GM19468 (cell line): ENCODE measurements around the gene NEIL1.
"Not testable (repeated sequence)": the region's sequence is repeated elsewhere in the genome, so short reads cannot be mapped to it uniquely, and the experiment has no call there.

Experiments
- ATAC-seq: cut with Tn5 transposase; IDR thresholded peaks from one replicate; pipeline ENCODE4 v1.9.1; 2021; ENCODE audit warnings: mild to moderate bottlenecking, moderate library complexity, moderate number of reproducible peaks; ENCODE audit not compliant: unreplicated experiment; ENCODE audit errors: extremely low read depth

NEIL1 gene

DNA sequence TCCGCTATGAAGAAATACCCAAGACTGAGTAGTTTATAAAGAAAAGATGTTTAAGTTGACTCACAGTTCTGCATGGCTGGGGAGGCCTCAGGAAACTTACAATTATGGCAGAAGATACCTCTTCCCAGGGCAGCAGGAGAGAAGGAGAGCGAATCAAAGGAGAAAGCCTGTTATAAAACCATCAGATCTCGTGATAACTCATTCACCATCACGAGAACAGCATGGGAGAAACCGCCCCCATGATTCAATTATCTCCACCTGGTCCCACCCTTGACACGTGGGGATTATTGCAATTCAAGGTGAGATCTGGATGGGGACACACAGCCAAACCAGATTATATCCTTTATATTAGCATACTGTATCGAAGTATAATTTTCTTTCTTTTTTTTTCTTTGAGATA, 14.7 kb upstream of the NEIL1 start:
- not testable (repeated sequence) for ATAC-seq

DNA sequence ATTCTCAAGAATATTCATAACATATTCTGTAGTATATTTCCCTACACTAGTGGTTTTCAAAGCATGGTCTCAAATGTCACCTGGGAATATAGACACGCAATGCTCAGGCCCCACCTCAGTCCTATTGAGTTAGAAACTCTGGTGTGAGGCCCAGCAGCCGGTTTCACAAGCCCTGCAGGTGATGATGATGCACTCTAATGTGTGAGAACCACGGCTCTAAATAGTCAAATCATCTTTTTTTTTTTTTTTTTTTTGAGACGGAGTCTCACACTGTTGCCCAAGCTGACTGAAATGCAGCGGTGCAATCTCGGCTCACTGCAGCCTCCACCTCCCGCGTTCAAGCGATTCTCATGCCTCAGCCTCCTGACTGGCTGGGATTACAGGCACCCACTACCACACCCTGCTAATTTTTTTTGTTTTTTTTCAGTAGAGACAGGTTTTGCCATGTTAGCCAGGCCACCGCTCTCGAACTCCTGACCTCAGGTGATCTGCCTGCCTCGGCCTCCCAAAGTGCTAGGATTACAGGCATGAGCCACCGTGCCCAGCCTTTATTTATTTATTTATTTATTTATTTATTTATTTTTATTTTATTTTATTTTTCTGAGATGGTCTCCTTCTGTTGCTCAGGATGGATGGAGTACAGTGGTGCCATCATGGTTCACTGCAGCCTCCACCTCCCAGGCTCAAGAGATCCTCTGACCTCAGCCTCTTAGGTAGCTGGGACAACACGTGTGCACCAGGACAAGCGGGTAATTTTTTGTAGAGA, 13.0 kb upstream of the NEIL1 start:
- ATAC-seq: not testable (repeated sequence)

DNA sequence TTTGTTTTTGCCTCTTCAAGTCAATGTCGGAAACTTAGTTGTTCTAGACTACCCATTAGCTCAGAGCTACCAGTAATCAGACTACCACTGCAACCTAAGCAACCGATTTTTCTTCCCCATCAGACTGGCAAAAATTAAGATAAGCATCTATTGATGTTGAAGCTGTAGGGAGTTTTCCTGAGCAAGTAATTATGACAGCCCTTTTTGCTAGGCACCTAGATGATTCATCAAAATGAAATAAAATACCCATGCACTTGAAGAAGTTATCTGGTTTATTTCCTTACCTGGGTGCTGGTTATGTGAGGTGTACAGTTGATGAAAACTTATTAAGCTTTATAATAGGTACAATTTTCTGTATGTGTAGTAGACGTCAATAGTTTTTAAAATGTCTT, 11.5 kb upstream of the NEIL1 start:
- ATAC-seq: no peak

DNA sequence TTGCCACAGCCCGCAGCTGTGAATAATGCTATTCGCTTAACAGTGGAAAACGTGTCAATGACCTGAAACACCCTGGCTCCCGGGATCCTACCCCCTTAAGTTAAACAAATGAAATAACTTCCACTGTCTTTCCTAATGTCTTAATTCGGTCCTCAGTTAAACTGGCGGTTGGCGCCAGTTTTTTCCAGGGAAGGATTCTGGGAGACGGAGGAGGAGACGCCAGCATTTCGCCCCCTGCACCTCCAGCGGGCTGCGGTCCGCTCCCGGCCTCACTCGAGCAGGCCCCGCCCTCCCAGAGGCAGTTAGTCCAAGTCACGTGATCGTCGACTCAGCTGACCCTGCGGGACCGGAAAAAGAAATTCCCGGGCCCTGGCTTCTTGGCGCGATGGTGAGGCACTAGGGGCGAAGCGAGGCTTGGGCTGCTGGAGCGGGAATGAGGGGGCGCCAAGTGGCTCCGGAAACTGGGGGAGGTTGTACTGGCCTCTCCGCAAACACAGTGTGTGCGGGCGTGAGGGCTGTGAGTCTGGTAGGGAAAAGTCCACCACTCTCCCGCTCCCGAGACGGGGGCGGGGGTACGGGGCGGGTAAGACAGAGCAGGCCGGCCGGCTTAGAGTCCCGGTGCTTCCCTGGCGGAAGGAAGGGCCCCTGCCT, 11.0 kb upstream of the NEIL1 start, which contains the start of gene COMMD4:
Gene COMMD4, plus strand, starts transcription at position 359 of the 651 bp plus-strand sequence. Its CDS starts 27 bp downstream, at position 386.
- ATAC-seq: no peak

DNA sequence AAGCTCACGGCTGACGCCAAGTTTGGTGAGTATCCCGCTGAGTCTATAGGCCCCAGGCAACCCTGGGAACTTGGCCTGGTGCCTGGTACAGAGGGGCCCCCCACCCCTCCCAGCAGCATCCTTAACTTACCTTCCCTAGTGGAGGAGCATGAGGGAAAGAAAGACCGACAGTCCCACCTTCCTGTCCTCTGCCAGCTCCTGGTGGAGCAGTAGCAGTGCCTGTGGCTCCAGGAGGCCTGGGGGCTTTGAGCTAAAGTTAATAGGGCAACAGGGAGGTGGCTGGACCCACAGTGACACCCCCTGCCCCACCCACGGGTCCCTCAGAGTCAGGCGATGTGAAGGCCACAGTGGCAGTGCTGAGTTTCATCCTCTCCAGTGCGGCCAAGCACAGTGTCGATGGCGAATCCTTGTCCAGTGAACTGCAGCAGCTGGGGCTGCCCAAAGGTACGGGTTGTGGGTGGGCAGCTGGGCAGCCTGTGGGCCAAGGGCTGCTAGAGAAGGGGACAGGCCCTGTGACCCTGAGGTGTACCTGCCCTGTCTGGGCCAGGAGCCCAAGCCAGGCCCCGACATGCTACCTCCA, 8.1 kb upstream of the NEIL1 start:
- ATAC-seq: no peak

DNA sequence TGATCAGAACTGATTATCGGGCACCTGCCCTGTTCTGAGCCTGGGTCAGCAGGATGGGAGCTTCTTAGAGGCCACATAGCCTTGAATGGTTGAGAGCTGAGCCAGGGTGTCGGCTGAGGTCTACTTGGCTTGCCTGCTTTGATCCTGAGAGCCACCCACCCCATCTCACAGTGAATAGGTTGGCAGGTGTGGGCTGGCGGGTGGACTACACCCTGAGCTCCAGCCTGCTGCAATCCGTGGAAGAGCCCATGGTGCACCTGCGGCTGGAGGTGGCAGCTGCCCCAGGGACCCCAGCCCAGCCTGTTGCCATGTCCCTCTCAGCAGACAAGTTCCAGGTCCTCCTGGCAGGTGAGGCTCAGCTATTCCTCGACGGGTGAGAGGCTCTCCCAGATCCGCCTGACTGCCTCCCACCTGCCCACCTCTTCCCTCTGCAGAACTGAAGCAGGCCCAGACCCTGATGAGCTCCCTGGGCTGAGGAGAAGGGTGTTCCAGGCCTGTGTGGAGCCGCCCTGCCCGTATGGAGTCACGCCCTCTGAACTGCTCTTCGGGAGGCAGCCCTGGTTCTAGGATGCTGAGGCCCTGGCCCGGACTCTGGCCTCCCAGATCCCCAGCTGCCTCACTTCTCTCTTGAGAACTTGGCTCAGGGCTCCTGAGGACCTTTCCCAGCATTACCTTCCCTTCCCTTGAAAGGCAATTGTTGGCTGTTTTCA, 7.2 kb upstream of the NEIL1 start:
- no peak for ATAC-seq

DNA sequence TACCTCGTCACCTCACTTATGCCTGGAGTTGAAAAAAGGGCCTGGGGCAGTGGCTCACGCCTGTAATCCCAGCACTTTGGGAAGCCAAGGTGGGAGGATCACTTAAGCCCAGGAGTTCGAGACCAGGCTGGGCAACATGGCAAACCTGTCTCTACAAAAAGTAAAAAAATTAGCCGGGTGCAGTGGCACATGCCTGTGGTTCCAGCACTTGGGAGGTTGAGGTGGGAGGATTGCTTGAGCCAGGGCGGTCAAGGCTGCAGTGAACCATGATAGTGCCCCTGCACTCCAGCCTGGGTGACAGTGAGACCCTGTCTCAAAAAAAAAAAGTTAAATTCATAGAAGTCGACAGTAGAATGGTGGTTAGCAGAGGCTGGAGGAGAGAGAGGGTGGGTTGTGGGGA, 4.6 kb upstream of the NEIL1 start:
- no peak for ATAC-seq

DNA sequence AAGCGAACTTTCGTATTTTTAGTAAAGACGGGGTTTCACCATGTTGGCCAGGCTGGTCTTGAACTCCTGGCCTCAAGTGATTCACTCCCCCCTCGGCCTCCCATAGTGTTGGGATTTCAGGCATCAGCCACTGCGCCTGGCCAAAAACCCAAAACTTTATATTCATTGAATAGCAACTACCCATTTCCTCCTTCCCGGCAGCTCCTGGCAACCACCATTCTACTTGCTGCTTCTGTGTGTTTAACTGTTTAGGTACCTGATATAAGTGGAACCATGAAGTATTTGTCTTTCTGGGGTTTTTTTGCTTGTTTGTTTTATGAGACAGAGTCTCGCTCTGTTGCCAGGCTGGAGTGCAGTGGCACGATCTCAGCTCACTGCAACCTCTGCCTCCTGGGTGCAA, 2.9 kb upstream of the NEIL1 start:
- ATAC-seq: not testable (repeated sequence)

DNA sequence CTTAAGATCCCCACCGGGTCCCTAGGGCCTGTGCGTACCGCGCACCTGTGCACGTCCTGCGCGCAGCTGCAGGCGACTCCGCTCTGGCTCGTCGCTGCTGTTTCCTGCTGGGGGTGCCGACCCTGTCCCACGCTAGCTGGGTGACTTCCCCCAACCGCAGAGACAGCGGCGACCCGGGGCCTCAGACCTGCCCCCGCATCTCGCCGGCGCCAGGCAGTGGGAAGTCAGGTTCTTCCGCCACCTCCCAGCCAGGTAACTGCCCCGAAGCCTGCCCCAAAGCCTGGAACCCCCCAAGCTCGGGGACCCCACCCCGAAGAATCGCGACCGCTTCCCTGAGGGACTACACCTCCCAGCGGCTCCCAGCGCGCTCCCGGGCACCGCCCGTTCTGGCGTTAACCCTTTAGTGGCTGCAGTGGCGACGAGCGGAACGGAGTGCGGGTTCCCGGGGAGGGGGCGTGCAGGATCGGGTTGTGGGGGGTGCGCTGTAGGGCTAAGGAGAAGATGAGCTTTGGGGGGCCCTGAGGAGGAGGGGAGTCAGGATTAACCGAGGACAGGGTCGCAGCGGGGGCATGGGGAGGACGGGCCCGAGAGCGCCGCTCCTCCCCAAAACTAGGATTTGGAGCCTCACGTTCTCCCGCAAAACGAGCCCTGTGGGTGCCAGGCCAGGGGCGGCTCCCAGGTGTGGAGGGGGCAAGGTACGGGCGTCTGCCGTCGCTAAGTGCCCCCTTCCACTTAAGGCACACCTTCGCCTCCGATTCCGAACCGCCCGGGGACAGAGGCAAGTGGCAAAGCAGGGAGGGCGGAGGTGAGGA, 589 bp downstream of the NEIL1 start:
- peak; percentile 38 for ATAC-seq

DNA sequence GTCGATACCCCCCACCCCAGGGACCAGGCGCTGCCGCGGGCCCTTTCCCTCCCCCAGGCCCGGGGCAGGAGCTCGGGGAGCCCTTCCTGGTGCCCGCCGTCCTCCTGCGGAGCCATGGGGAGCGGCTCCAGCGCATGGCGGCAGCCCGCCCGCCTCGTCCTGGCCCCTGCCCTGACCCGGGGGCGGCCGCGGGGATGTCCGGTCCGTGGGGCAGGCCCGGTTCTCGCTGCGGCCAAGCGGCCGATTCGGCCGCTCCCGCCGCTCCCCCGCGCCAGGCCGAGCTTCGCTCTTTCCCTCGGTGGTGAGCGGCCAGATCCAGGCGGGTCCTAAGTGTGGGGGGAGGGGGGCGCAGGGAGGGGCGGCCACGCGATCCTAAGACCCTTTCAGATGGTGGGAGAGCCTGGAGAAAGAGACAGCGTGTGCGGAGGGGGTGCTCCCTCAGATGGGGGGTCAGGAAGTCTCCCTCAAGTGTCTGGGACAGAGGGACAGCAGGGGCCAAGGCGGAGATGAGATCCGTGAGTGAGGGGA, 1.3 kb downstream of the NEIL1 start:
- ATAC-seq: no peak

DNA sequence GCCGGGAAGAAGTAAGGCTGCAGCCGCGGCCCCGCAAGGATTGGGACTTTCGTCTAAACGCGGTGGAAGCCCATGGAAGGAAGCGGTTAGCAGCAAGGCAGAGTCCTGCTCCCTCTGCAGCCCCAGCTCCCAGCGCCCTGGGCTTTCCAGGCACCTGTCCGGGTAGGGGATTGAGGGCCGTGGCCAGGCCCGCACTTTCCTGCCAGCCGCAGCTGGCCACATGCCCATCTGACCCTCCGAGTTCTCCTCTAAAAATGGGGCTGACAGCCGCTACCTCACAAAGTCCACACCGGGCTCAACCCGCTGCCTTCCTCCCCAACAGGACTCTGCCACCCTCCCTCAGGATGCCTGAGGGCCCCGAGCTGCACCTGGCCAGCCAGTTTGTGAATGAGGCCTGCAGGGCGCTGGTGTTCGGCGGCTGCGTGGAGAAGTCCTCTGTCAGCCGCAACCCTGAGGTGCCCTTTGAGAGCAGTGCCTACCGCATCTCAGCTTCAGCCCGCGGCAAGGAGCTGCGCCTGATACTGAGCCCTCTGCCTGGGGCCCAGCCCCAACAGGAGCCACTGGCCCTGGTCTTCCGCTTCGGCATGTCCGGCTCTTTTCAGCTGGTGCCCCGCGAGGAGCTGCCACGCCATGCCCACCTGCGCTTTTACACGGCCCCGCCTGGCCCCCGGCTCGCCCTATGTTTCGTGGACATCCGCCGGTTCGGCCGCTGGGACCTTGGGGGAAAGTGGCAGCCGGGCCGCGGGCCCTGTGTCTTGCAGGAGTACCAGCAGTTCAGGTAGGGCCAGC, 1.9 kb downstream of the NEIL1 start:
- ATAC-seq: no peak

DNA sequence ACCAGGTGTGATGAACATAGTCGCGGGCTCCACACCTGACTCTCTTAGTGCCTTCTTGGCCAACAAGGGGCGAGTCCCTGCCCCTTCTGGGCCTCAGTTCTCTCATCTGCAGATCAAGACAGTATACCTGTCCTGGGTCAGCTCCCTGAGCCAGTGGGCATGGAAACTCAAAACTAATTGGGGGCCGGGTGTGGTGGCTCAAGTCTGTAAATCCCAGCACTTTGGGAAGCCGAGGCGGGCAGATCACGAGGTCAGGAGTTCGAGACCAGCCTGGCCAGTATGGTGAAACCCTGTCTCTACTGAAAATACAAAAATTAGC, 2.5 kb downstream of the NEIL1 start:
- ATAC-seq: not testable (repeated sequence)

DNA sequence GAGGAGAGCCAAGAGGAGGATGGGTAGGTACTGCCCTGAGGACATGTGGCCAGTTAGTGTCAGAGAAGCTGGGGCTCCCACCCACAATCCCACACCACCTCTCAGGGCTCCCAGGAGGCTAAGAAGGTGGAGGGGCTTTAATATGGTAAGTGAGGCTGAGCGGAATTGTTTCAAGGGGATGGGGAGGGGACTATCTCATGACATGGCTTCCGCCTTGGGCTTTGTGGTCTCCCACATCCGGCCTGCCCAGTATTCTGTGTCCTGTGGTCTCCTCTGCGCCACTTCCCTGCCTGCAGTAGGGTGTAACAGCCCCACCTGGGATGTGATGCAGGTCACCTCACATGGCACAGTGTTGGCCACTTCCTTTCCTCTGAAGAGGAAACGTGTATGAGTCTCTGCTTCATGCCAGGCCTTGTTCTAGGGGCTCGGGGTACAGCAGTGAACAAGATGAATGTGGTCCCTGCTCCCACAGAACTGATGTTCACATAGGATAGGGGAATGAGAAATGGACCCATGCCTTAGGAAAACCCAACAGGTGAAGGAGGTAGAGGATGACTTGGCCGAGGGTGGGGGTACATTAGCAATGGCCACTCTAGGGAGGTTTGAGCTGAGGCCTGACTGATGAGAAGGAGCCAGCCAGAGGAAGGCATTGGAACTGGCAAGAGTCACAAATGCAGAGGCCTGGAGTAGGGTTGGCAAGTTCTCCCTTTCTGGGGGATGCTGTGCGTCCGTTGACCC, 3.2 kb downstream of the NEIL1 start:
- no peak for ATAC-seq

DNA sequence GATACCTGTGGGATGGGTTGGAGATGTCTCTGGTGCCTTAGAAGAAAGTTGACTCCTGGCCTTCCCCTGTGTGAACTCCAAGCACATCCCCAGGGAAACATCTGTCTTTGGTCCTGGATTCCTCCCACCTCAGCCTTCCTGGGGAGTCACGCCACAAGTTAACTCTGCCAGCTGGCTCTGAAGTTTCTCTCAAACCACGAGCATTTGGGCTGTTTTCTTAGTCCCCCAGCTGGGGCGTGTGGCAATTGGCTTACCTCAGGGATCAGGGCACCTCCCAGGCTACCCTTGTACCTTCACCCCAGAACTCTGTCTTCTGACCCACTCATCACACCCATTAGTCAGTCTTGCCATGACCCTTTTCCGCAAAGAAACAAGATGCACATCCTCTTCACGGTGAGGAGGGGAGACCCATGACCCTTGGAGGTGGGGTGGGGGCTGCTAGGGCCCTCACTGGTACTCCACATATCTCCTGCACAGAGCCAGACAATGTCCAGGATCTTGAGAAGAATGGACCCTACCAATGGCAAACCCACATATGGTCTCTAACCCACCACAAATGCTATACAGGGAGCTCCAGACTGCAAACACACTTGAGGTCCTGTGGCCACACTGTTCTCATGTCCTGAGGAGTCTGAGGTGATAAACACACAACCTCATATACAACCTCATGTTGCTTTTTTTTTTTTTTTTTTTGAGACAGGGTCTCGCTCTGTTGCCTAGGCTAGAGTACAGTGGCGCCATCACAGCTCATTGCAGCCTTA, 3.9 kb downstream of the NEIL1 start:
- no peak for ATAC-seq

DNA sequence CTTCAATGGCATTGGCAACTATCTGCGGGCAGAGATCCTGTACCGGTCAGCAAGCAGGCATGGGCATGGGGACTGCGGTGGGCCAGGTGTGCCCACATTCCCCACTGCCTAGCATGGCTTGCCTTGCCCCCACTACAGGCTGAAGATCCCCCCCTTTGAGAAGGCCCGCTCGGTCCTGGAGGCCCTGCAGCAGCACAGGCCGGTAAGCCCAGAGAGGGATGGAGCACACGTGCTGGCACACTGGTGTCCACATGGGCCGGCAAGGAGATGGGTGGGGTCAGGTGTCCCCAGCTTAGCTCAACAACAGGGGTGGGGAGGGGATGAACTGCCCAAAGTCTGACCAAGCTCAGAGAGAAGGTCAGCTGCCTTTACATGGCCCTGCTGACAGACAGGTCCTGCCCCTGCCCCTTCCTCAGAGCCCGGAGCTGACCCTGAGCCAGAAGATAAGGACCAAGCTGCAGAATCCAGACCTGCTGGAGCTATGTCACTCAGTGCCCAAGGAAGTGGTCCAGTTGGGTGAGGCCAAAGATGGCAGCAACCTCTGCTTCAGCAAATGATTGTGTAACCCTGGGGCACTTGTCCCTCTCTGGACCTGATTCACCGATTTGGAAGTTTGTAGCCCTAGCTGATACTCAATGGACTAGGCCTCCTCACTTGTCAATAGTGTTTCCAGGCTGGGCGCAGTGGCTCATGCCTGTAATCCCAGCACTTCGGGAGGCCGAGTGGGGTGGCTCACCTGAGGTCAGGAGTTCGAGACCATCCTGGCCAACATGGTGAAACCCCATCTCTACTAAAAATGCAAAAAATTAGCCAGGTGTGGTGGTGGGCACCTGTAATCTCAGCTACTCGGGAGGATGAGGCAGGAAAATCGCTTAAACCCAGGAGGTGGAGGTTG, 5.6 kb downstream of the NEIL1 start:
- ATAC-seq: no peak

DNA sequence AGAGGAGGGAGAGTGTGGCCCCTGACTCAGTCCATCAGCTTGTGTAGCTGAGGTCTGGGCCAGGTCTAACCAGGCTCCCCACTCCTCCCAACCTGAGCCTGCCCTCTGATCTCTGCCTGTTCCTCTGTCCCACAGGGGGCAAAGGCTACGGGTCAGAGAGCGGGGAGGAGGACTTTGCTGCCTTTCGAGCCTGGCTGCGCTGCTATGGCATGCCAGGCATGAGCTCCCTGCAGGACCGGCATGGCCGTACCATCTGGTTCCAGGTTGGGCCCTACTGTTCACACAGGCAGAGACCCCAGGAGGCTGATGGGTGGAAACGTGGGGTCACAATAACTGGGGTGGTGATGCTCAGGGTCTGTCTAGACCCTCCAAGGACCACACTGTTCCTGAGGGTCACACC, 6.8 kb downstream of the NEIL1 start:
- ATAC-seq: no peak

DNA sequence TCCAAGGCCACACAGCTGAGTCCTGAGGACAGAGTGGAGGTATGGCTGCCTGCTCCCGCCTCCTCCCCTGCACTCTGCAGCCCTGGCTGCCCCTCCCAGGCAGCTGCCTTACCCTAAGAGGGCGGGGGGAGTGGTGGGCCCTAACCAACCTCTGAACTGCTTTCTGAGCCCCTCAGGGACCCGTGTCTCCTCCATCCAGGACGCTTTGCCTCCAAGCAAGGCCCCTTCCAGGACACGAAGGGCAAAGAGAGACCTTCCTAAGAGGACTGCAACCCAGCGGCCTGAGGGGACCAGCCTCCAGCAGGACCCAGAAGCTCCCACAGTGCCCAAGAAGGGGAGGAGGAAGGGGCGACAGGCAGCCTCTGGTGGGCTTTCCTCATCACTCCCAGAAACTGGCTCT, 7.6 kb downstream of the NEIL1 start:
- ATAC-seq: no peak
